ENCODE results near the gene EZH1. TPM values are rescaled to one million over a fixed set of nuclear protein-coding genes. Genes with fewer than 3 reads are reported as not detected.

Gene EZH1
- total RNA-seq, 1 donor, result 80.9 TPM

- peaks cover 12% of the 10 kb centered on the region for H3K4me1 ChIP-seq (ENCODE audit: insufficient read depth, low read length)
- peaks cover 2% of the 10 kb centered on the region for H3K27me3 ChIP-seq (ENCODE audit: insufficient read depth, low read length)
- peak within 1 kb of the TSS; percentile 51 for H3K4me3 ChIP-seq (ENCODE audit: low read length)
- no peaks in the 10 kb centered on the region for H3K9me3 ChIP-seq (ENCODE audit: low read depth, low read length)
These were observed 85.5 kb downstream of the EZH1 start, which contains the start of gene TUBG2 for GRCh38 chr17:42659079-42659931. TSS of gene TUBG2 (plus strand) at chr17:42659284. CDS start at chr17:42659504, 220 bp downstream.

GRCh38 chr17:42657824-42658588, 86.8 kb downstream of the EZH1 start:
- no peak overlapping the region for H3K4me3 ChIP-seq (ENCODE audit: low read length)
- H3K9me3 ChIP-seq (ENCODE audit: low read depth, low read length), result no peaks in the 10 kb centered on the region
- H3K4me1 ChIP-seq (ENCODE audit: insufficient read depth, low read length), result peaks cover 20% of the 10 kb centered on the region
- H3K27me3 ChIP-seq (ENCODE audit: insufficient read depth, low read length), result peaks cover 12% of the 10 kb centered on the region

GRCh38 chr17:42655528-42655927, 89.3 kb downstream of the EZH1 start:
- Histone ChIP-seq H3K4me3 (ENCODE audit: low read length) (no peak overlapping the region), H3K4me1 (ENCODE audit: insufficient read depth, low read length) (peaks cover 20% of the 10 kb centered on the region), H3K9me3 (ENCODE audit: low read depth, low read length) (no peaks in the 10 kb centered on the region), H3K27me3 (ENCODE audit: insufficient read depth, low read length) (peaks cover 12% of the 10 kb centered on the region)

GRCh38 chr17:42653179-42654124, 91.4 kb downstream of the EZH1 start:
- Histone ChIP-seq H3K9me3 (ENCODE audit: low read depth, low read length) (no peaks in the 10 kb centered on the region), H3K4me3 (ENCODE audit: low read length) (no peak overlapping the region)

GRCh38 chr17:42651392-42651791, 93.4 kb downstream of the EZH1 start:
- no peak overlapping the region for H3K4me3 ChIP-seq (ENCODE audit: low read length)
- peaks cover 10% of the 10 kb centered on the region for H3K27me3 ChIP-seq (ENCODE audit: insufficient read depth, low read length)
- peaks cover 7% of the 10 kb centered on the region for H3K4me1 ChIP-seq (ENCODE audit: insufficient read depth, low read length)
- H3K9me3 ChIP-seq (ENCODE audit: low read depth, low read length), result no peaks in the 10 kb centered on the region

More at GRCh38 chr17:42653179-42654124, 91.4 kb downstream of the EZH1 start:
- Histone ChIP-seq H3K4me1 (ENCODE audit: insufficient read depth, low read length) (peaks cover 8% of the 10 kb centered on the region), H3K27me3 (ENCODE audit: insufficient read depth, low read length) (peaks cover 12% of the 10 kb centered on the region)

Other genes with a start within 250 kb of the EZH1 start
- gene NAGLU, start 208.8 kb downstream of the EZH1 start, total RNA-seq, result 7.9 TPM
- gene HSD17B1, start 192.1 kb downstream of the EZH1 start, total RNA-seq, result 0.31 TPM
- gene COASY, start 182.9 kb downstream of the EZH1 start, total RNA-seq, result 10.2 TPM
- gene MLX, start 177.9 kb downstream of the EZH1 start, total RNA-seq, result 22.0 TPM
- 1.4 TPM for gene PSMC3IP, start 167.3 kb downstream of the EZH1 start, total RNA-seq
- gene RETREG3, start 135.7 kb downstream of the EZH1 start, total RNA-seq, result 34.7 TPM
- gene TUBG1, start 135.4 kb downstream of the EZH1 start, total RNA-seq, result 3.1 TPM
- 2.2 TPM for gene TUBG2, start 85.8 kb downstream of the EZH1 start, total RNA-seq
- 0.52 TPM for gene PLEKHH3, start 68.0 kb downstream of the EZH1 start, total RNA-seq
- gene CCR10, start 63.2 kb downstream of the EZH1 start, total RNA-seq, result 0.52 TPM
- 0.84 TPM for gene CNTNAP1, start 62.5 kb downstream of the EZH1 start, total RNA-seq
- gene RAMP2, start 16.2 kb upstream of the EZH1 start, total RNA-seq, result not detected
- 27.0 TPM for gene VPS25, start 28.4 kb upstream of the EZH1 start, total RNA-seq
- 0.10 TPM for gene WNK4, start 35.6 kb upstream of the EZH1 start, total RNA-seq
- 2.4 TPM for gene COA3, start 53.7 kb upstream of the EZH1 start, total RNA-seq
- not detected for gene CNTD1, start 53.8 kb upstream of the EZH1 start, total RNA-seq
- 86.6 TPM for gene BECN1, start 79.2 kb upstream of the EZH1 start, total RNA-seq
- 56.9 TPM for gene PSME3, start 88.4 kb upstream of the EZH1 start, total RNA-seq
- gene AOC2, start 99.5 kb upstream of the EZH1 start, total RNA-seq, result 1.5 TPM
- gene AOC3, start 106.2 kb upstream of the EZH1 start, total RNA-seq, result 0.21 TPM
- gene G6PC1, start 155.8 kb upstream of the EZH1 start, total RNA-seq, result not detected
- 14.0 TPM for gene AARSD1, start 219.4 kb upstream of the EZH1 start, total RNA-seq
- gene PTGES3L, start 235.0 kb upstream of the EZH1 start, total RNA-seq, result 0.31 TPM
- 9.6 TPM for gene RUNDC1, start 235.5 kb upstream of the EZH1 start, total RNA-seq

Measured in mononuclear cell (primary cell).